Breast epithelium (tissue), 3 donors: Measurements from ENCODE around the gene DUSP8.

Experiments
- CTCF ChIP-seq, 3 donors: fragments of 450-650 bp; IDR thresholded peaks; one replicate each; pipeline ENCODE4 v1.5.1; 2016 to 2017; ENCODE audit warnings: antibody characterized with exemption in 3 of 3, mild to moderate bottlenecking in 3 of 3, moderate library complexity in 3 of 3
- POLR2A ChIP-seq: fragments of 450-650 bp; IDR thresholded peaks from one replicate; pipeline ENCODE4 v1.6.1; 2016; ENCODE audit warnings: antibody characterized with exemption, mild to moderate bottlenecking, moderate library complexity

- TF ChIP-seq POLR2A = no peak
- TF ChIP-seq CTCF (IDR thresholded peaks at IDR 0.05) = no peak
Observed at GRCh38 chr11:1548221-1549070, 23.6 kb downstream of the DUSP8 start.
